Type B pancreatic cell (in vitro differentiated cells): ENCODE data around the gene VSNL1. TPM values are rescaled to one million over a fixed set of nuclear protein-coding genes. Genes with fewer than 3 reads are reported as not detected.

Source experiments
- DNase-seq: peaks from one replicate; pipeline ENCODE4 v3.0.0; 2021; ENCODE audit warnings: mixed read lengths; ENCODE audit not compliant: unreplicated experiment; ENCODE audit errors: extremely low spot score
- H3K27ac Mint-ChIP-seq: 2 replicates; pipeline ENCODE4 v1.8.0; 2021; ENCODE audit warnings: mild to moderate bottlenecking, mixed read lengths
- H3K27me3 Mint-ChIP-seq: 2 replicates; pipeline ENCODE4 v1.8.0; 2021; ENCODE audit warnings: mixed read lengths
- H3K36me3 Mint-ChIP-seq: 2 replicates; pipeline ENCODE4 v1.8.0; 2021; ENCODE audit warnings: mixed read lengths
- H3K4me1 Mint-ChIP-seq: one replicate; pipeline ENCODE4 v1.8.0; 2021; ENCODE audit warnings: mixed read lengths; ENCODE audit not compliant: unreplicated experiment
- H3K4me3 Mint-ChIP-seq: 2 replicates; pipeline ENCODE4 v1.8.0; 2021; ENCODE audit warnings: mild to moderate bottlenecking, mixed read lengths
- H3K9me3 Mint-ChIP-seq: 2 replicates; pipeline ENCODE4 v1.8.0; 2021; ENCODE audit warnings: mixed read lengths
- CTCF ChIP-seq: fragments of 200-600 bp; sonication (generic); conservative IDR thresholded peaks from 2 replicates; pipeline ENCODE4 v1.5.0; 2021; ENCODE audit warnings: antibody characterized with exemption, mild to moderate bottlenecking
- total RNA-seq: library from RNA; stranded (reverse); gene quantifications from 2 replicates; pipeline ENCODE4 v1.2.1, GENCODE V29; 2021; ENCODE audit warnings: low replicate concordance

The VSNL1 gene
- total RNA-seq, 1 donor from 2014 or later, result 4.6 TPM

- no peak for DNase-seq
- no peaks in the 10 kb centered on the region for H3K9me3 Mint-ChIP-seq
- no peaks in the 10 kb centered on the region for H3K36me3 Mint-ChIP-seq
- no peak overlapping the region for H3K27ac Mint-ChIP-seq
- H3K4me1 Mint-ChIP-seq, result peaks cover 15% of the 10 kb centered on the region
- no peak for TF ChIP-seq CTCF
- no peaks in the 10 kb centered on the region for H3K27me3 Mint-ChIP-seq
- no peak overlapping the region for H3K4me3 Mint-ChIP-seq
These were observed 77.5 kb downstream of the VSNL1 start for GRCh38 chr2:17617955-17618354.

- H3K4me3 Mint-ChIP-seq, result no peak overlapping the region
- peaks cover 11% of the 10 kb centered on the region for H3K4me1 Mint-ChIP-seq
- no peak for DNase-seq
- H3K27ac Mint-ChIP-seq, result no peak overlapping the region
- TF ChIP-seq CTCF, result no peak
- H3K36me3 Mint-ChIP-seq, result no peaks in the 10 kb centered on the region
- peaks cover 4% of the 10 kb centered on the region for H3K9me3 Mint-ChIP-seq
- no peaks in the 10 kb centered on the region for H3K27me3 Mint-ChIP-seq
These were observed 79.8 kb downstream of the VSNL1 start for GRCh38 chr2:17620280-17620679.

- DNase-seq, result no peak
- Mint-ChIP-seq H3K4me1 (peaks cover 7% of the 10 kb centered on the region), H3K4me3 (no peak overlapping the region), H3K9me3 (peaks cover 6% of the 10 kb centered on the region), H3K27me3 (no peaks in the 10 kb centered on the region), H3K36me3 (no peaks in the 10 kb centered on the region), H3K27ac (no peak overlapping the region)
- no peak for TF ChIP-seq CTCF
These were observed 80.3 kb downstream of the VSNL1 start for GRCh38 chr2:17620841-17621240.

- H3K27me3 Mint-ChIP-seq, result no peaks in the 10 kb centered on the region
- peaks cover 7% of the 10 kb centered on the region for H3K4me1 Mint-ChIP-seq
- TF ChIP-seq CTCF, result no peak
- peaks cover 6% of the 10 kb centered on the region for H3K9me3 Mint-ChIP-seq
- no peaks in the 10 kb centered on the region for H3K36me3 Mint-ChIP-seq
- no peak overlapping the region for H3K27ac Mint-ChIP-seq
- DNase-seq, result no peak
- H3K4me3 Mint-ChIP-seq, result no peak overlapping the region
These were observed 81.3 kb downstream of the VSNL1 start for GRCh38 chr2:17621781-17622180.

- Mint-ChIP-seq H3K9me3 (peaks cover 6% of the 10 kb centered on the region), H3K27me3 (no peaks in the 10 kb centered on the region), H3K27ac (no peak overlapping the region), H3K36me3 (no peaks in the 10 kb centered on the region), H3K4me1 (no peaks in the 10 kb centered on the region), H3K4me3 (no peak overlapping the region)
- no peak for TF ChIP-seq CTCF
- DNase-seq, result no peak
These were observed 85.0 kb downstream of the VSNL1 start for GRCh38 chr2:17625446-17625845.

GRCh38 chr2:17626986-17627385, 86.5 kb downstream of the VSNL1 start:
- Mint-ChIP-seq H3K4me1 (no peaks in the 10 kb centered on the region), H3K36me3 (no peaks in the 10 kb centered on the region), H3K27ac (no peak overlapping the region), H3K27me3 (no peaks in the 10 kb centered on the region), H3K9me3 (peaks cover 6% of the 10 kb centered on the region), H3K4me3 (no peak overlapping the region)
- no peak for TF ChIP-seq CTCF
- DNase-seq, result no peak
